ENCODE measurements around the gene OR6J1. TPM values are rescaled to one million over a fixed set of nuclear protein-coding genes. Genes with fewer than 3 reads are reported as not detected.
A peak's percentile ranks its signal among the peaks of the same experiment; 100 is the strongest.
"Not testable (repeated sequence)": the region's sequence is repeated elsewhere in the genome, so short reads cannot be mapped to it uniquely, and the experiment has no call there.

The OR6J1 gene
- total and polyA plus RNA-seq, 12 donors = not detected

- peak; percentile 98 to 100 (median 99) for DNase-seq
- Histone ChIP-seq H3K4me3 (peak within 1 kb of the TSS in 3 of 4 donors; percentile 60 to 89 (median 77)), H3K36me3 (replicated peaks in 1 of 2) (no peaks in the 10 kb centered on the region), H3K9me3 (replicated peaks in 1 of 3) (no peaks in the 10 kb centered on the region), H3K27me3 (no peaks in the 10 kb centered on the region), H3K27ac (peak within 1 kb of the TSS; percentile 70 to 93 (median 78)), H3K4me1 (replicated peaks in 1 of 2) (peaks cover 19 to 50% of the 10 kb centered on the region in 2 donors)
- 0 to 1% (median 0%) methylated on average over 20 to 44 of the region's 44 CpGs for WGBS, 4 donors
- intact Hi-C loops (cut with DNase I) = no loop called here
- TF ChIP-seq POLR2A (IDR thresholded peaks at IDR 0.05) = peak; percentile 58 to 91
- peak in 1 of 6 experiments; percentile 45 for TF ChIP-seq CTCF (IDR thresholded peaks at IDR 0.05)
Observed at GRCh38 chr14:22589096-22589839, 54.9 kb downstream of the OR6J1 start, which contains the start of gene DAD1. Gene DAD1 (minus strand): TSS chr14:22589224. CDS start chr14:22589157, 67 bp downstream.

- no peak for DNase-seq
- 1 to 2% (median 2%) methylated on average over 16 to 17 of the region's 17 CpGs for WGBS, 4 donors
- no peak for TF ChIP-seq CTCF (IDR thresholded peaks at IDR 0.05)
- TF ChIP-seq POLR2A (IDR thresholded peaks at IDR 0.05) = no peak
- Histone ChIP-seq H3K4me3 (peak overlapping the region in 3 of 4 donors; percentile 60 to 89 (median 77)), H3K4me1 (replicated peaks in 1 of 2) (peaks cover 22 to 56% of the 10 kb centered on the region in 2 donors), H3K27me3 (no peaks in the 10 kb centered on the region), H3K36me3 (replicated peaks in 1 of 2) (no peaks in the 10 kb centered on the region), H3K27ac (peak overlapping the region; percentile 50 to 93 (median 78)), H3K9me3 (replicated peaks in 1 of 3) (no peaks in the 10 kb centered on the region)
- intact Hi-C loops (cut with DNase I) = no loop called here
Observed at GRCh38 chr14:22588526-22589095, 55.5 kb downstream of the OR6J1 start.

GRCh38 chr14:22587677-22588422 is 56.3 kb downstream of the OR6J1 start:
- H3K4me3 ChIP-seq = peak overlapping the region in 2 of 4 donors; percentile 77 to 89
- peak overlapping the region in 3 of 5 donors; percentile 76 to 93 (median 93) for H3K27ac ChIP-seq
- H3K4me1 ChIP-seq (replicated peaks in 1 of 2) = peaks cover 22 to 56% of the 10 kb centered on the region in 2 donors
- intact Hi-C loops (cut with DNase I); H3K27me3 ChIP-seq; H3K36me3 ChIP-seq (replicated peaks in 1 of 2); DNase-seq; H3K9me3 ChIP-seq (replicated peaks in 1 of 3): not testable (repeated sequence)
- 76 to 79% (median 77%) methylated on average over 10 of the region's 10 CpGs for WGBS, 4 donors

DNA sequence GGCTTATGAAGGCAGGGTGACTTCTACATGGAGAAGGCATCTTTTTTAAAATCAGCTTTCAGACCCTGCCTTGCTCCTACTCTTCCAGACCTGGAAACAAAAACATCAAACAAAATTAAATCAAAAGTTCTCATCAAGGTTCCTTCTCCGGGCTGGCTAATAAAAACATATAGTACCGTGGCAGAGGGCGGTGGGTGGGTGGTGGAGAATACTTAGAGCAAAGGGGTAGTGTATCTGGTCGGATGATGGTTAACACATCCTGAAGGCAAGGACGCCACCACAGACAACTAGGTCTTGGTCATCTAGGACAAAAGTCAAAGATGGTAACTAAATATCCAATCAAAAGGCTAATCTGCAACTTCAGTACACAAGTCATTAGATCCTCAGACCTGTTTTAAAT is 56.9 kb downstream of the OR6J1 start:
- Histone ChIP-seq H3K4me3 (peak overlapping the region in 1 of 4 donors; percentile 89), H3K27ac (no peak overlapping the region), H3K27me3 (no peaks in the 10 kb centered on the region), H3K4me1 (replicated peaks in 1 of 2) (peaks cover 22 to 56% of the 10 kb centered on the region in 2 donors), H3K36me3 (replicated peaks in 1 of 2) (no peaks in the 10 kb centered on the region), H3K9me3 (replicated peaks in 1 of 3) (no peaks in the 10 kb centered on the region)
- 90 to 93% (median 92%) methylated on average over 5 of the region's 5 CpGs for WGBS, 4 donors
- TF ChIP-seq CTCF (IDR thresholded peaks at IDR 0.05) (no peak), POLR2A (IDR thresholded peaks at IDR 0.05) (no peak)
- intact Hi-C loops (cut with DNase I) = no loop called here
- no peak for DNase-seq
